Adrenal gland (tissue), 5 donors: ENCODE data around the gene PRDM8.

Experiments used
- CTCF ChIP-seq, 6 experiments: fragments of 450-650 bp in 4 of 6; fragments of 200-600 bp in 2 of 6; sonication (generic) in 1 of 6; IDR thresholded peaks; 1 replicate in 5 of 6; 2 replicates in 1 of 6; pipeline versions ENCODE4 v1.5.1 to v1.8.0; 2016 to 2021; ENCODE audit warnings: antibody characterized with exemption in 6 of 6, mild to moderate bottlenecking in 2 of 6, moderate library complexity in 1 of 6
- POLR2A ChIP-seq, 2 donors: fragments of 450-650 bp; IDR thresholded peaks; one replicate each; pipeline ENCODE4 v1.6.1; 2017; ENCODE audit warnings: antibody characterized with exemption in 2 of 2, mild to moderate bottlenecking in 2 of 2, moderate library complexity in 1 of 2
- donor health status: DM: no; HTN: no; CAD: no.

GRCh38 chr4:80150387-80151180, 46.7 kb upstream of the PRDM8 start:
- no peak for TF ChIP-seq POLR2A (IDR thresholded peaks at IDR 0.05)
- no peak for TF ChIP-seq CTCF (IDR thresholded peaks at IDR 0.05)
